OCI-LY3 (cell line): Measurements from ENCODE around the gene RORC.

Experiments
- EZH2phosphoT487 ChIP-seq: fragments of 200-600 bp; shearing (Covaris generic); IDR thresholded peaks from 2 replicates; pipeline ENCODE4 v1.6.1; 2018; ENCODE audit warnings: antibody characterized with exemption, mixed run types, low read depth
- TF ChIP-seq, protein P1 (sequence below): fragments of 200-600, 300-600 bp; sonication (generic); IDR thresholded peaks from 2 replicates; pipeline ENCODE4 v1.5.1; 2014; ENCODE audit warnings: antibody characterized with exemption, low read length, low read depth

DNA sequence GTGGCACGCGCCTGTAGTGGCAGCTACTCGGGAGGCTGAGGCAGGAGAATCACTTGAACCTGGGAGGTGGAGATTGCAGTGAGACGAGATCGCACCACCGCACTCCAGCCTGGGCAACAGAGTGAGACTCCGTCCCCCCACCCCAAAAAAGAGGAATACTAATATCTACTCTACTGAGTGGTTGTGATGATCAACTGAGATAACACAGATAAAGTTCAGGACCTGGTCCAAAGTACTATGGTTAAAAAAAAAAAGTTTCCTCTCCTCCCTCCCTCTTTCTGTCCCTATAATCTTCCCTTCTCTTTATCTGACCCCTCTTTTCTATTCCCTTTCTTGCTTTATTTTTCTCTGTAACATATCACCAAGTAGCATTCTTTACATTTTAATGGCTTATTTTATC is 4.0 kb upstream of the RORC start:
- TF ChIP-seq, protein P1, sequence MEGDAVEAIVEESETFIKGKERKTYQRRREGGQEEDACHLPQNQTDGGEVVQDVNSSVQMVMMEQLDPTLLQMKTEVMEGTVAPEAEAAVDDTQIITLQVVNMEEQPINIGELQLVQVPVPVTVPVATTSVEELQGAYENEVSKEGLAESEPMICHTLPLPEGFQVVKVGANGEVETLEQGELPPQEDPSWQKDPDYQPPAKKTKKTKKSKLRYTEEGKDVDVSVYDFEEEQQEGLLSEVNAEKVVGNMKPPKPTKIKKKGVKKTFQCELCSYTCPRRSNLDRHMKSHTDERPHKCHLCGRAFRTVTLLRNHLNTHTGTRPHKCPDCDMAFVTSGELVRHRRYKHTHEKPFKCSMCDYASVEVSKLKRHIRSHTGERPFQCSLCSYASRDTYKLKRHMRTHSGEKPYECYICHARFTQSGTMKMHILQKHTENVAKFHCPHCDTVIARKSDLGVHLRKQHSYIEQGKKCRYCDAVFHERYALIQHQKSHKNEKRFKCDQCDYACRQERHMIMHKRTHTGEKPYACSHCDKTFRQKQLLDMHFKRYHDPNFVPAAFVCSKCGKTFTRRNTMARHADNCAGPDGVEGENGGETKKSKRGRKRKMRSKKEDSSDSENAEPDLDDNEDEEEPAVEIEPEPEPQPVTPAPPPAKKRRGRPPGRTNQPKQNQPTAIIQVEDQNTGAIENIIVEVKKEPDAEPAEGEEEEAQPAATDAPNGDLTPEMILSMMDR = no peak
- no peak for TF ChIP-seq EZH2phosphoT487
